GM06990 (cell line): Measurements from ENCODE around the gene ITIH3.

Experiments used
- DNase-seq: peaks from one replicate; pipeline ENCODE4 v3.0.0-alpha.2; 2011; ENCODE audit not compliant: insufficient read length; ENCODE audit errors: extremely low read depth
- H3K27me3 ChIP-seq: replicated peaks from 2 replicates; pipeline ENCODE4 v1.6.0; 2011; ENCODE audit warnings: low read length; ENCODE audit not compliant: control insufficient read depth, insufficient read depth
- H3K36me3 ChIP-seq: 2 replicates; pipeline ENCODE4 v1.5.1; 2011; ENCODE audit warnings: low read length; ENCODE audit not compliant: control insufficient read depth, insufficient read depth
- H3K4me3 ChIP-seq: replicated peaks from 2 replicates; pipeline ENCODE4 v1.5.1; 2011; ENCODE audit warnings: low read depth, mild to moderate bottlenecking, control low read depth, low read length
- TF ChIP-seq, protein P1 (sequence below): IDR thresholded peaks from 2 replicates; pipeline ENCODE4 v1.5.1; 2011; ENCODE audit warnings: low read length, control low read depth, mild to moderate bottlenecking, inconsistent platforms; ENCODE audit not compliant: insufficient read depth, poor library complexity, severe bottlenecking

The ITIH3 gene

DNA sequence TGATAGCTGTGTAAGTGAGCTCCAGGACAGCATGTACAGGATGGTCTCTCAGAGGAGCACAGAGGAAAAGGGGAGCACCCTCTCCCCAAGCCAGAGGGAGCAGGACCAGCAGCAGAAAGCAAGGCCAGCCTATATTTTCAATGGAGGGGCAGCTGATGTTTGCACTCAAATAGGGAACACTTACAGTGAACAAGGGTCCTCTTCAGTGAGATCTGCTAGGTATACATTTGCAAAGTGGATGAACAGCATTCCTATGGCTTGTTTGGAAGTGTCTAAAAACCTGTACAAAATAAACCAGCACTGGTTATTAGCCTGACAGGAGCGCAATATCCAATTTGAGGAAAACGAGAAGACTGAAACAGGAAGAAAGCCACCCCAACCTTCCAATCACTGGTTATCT, 57.8 kb downstream of the ITIH3 start:
- DNase-seq, result no peak
- Histone ChIP-seq H3K36me3 (peaks cover 11% of the 10 kb centered on the region), H3K4me3 (no peak overlapping the region), H3K27me3 (no peaks in the 10 kb centered on the region)
- TF ChIP-seq, protein P1, sequence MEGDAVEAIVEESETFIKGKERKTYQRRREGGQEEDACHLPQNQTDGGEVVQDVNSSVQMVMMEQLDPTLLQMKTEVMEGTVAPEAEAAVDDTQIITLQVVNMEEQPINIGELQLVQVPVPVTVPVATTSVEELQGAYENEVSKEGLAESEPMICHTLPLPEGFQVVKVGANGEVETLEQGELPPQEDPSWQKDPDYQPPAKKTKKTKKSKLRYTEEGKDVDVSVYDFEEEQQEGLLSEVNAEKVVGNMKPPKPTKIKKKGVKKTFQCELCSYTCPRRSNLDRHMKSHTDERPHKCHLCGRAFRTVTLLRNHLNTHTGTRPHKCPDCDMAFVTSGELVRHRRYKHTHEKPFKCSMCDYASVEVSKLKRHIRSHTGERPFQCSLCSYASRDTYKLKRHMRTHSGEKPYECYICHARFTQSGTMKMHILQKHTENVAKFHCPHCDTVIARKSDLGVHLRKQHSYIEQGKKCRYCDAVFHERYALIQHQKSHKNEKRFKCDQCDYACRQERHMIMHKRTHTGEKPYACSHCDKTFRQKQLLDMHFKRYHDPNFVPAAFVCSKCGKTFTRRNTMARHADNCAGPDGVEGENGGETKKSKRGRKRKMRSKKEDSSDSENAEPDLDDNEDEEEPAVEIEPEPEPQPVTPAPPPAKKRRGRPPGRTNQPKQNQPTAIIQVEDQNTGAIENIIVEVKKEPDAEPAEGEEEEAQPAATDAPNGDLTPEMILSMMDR, result no peak

- TF ChIP-seq, protein P1, result no peak
- Histone ChIP-seq H3K36me3 (peaks cover 11% of the 10 kb centered on the region), H3K27me3 (no peaks in the 10 kb centered on the region), H3K4me3 (no peak overlapping the region)
- no peak for DNase-seq
These were observed 59.4 kb downstream of the ITIH3 start for GRCh38 chr3:52854013-52854412.

DNA sequence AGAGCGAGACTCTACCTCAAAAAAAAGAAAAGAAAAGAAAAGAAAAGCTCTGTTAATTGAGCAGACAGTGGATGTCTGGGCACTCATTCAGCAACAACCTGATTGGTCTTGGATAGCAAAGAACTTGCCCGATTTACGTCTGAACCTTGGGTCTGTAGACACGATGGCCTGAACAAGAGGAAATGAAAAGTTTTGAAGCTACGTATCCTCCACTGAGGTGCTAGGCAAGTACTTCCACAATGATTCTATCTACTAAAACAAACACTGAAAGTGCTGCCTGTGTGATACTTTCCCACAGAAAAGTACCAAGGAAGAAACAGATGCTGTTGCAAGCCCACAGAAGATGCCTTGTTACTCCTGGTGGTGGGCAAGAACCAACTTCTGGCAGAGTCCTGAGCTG, 62.1 kb downstream of the ITIH3 start:
- Histone ChIP-seq H3K4me3 (no peak overlapping the region), H3K27me3 (no peaks in the 10 kb centered on the region), H3K36me3 (peaks cover 5% of the 10 kb centered on the region)
- TF ChIP-seq, protein P1, result no peak
- no peak for DNase-seq

- H3K36me3 ChIP-seq, result peaks cover 1% of the 10 kb centered on the region
- no peaks in the 10 kb centered on the region for H3K27me3 ChIP-seq
- H3K4me3 ChIP-seq, result no peak overlapping the region
- DNase-seq, result no peak
- TF ChIP-seq, protein P1, result no peak
These were observed 62.5 kb downstream of the ITIH3 start for GRCh38 chr3:52857133-52857532.

DNA sequence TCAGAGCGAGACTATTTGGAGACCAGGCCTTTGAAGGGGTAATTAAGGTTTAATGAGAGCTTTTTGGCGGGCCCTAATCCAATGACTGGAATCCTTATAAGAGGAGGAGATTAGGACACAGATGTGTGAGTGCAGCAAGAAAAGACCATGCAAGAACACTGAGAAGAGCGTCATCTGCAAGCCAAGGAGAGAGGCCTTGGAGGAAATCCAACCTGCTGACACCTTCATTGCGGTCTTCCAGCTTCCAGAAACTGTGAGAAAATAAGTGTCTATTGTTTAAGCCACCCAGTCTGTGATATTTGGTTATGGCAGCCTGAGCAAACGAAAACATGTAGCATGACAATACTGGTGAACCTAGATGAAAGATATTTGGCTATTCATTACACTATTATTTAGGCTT, 63.3 kb downstream of the ITIH3 start:
- TF ChIP-seq, protein P1, result no peak
- H3K27me3 ChIP-seq, result no peaks in the 10 kb centered on the region
- peaks cover 1% of the 10 kb centered on the region for H3K36me3 ChIP-seq
- H3K4me3 ChIP-seq, result no peak overlapping the region
- no peak for DNase-seq
